Liver (tissue), 9 donors: ENCODE data around the gene DDX1. TPM values are rescaled to one million over a fixed set of nuclear protein-coding genes. Genes with fewer than 3 reads are reported as not detected.

ENCODE experiments used
- DNase-seq: peaks from one replicate; pipeline ENCODE4 v3.0.0-alpha.2; 2017; ENCODE audit warnings: low spot score
- H3K27ac ChIP-seq, 2 donors: one replicate each; pipeline ENCODE4 v1.7.0; 2013; ENCODE audit warnings: inconsistent platforms in 2 of 2, low read length in 2 of 2, control low read depth in 1 of 2, low read depth in 1 of 2, mild to moderate bottlenecking in 1 of 2
- H3K27me3 ChIP-seq, 4 donors: one replicate each; pipeline versions ENCODE4 v1.6.1 to v1.7.0; 2013; ENCODE audit warnings: low read length in 3 of 4, inconsistent platforms in 1 of 4, mild to moderate bottlenecking in 1 of 4, moderate library complexity in 1 of 4; ENCODE audit not compliant: control insufficient read depth in 4 of 4, insufficient read depth in 4 of 4
- H3K36me3 ChIP-seq, 4 donors: one replicate each; pipeline versions ENCODE4 v1.6.1 to v1.7.0; 2013; ENCODE audit warnings: low read length in 3 of 4, mild to moderate bottlenecking in 3 of 4, low read depth in 1 of 4, moderate library complexity in 1 of 4; ENCODE audit not compliant: control insufficient read depth in 4 of 4, insufficient read depth in 3 of 4
- H3K4me1 ChIP-seq, 4 donors: one replicate each; pipeline versions ENCODE4 v1.6.1 to v1.7.0; 2013; ENCODE audit warnings: low read length in 3 of 4, mild to moderate bottlenecking in 3 of 4, moderate library complexity in 1 of 4; ENCODE audit not compliant: control insufficient read depth in 4 of 4, insufficient read depth in 4 of 4
- H3K4me3 ChIP-seq, 3 donors: one replicate each; pipeline versions ENCODE4 v1.6.1 to v1.7.0; 2013; ENCODE audit warnings: low read length in 3 of 3, control low read depth in 1 of 3, low read depth in 1 of 3, mild to moderate bottlenecking in 1 of 3
- H3K9ac ChIP-seq, 2 donors: one replicate each; pipeline ENCODE4 v1.7.0; 2013; ENCODE audit warnings: low read length in 2 of 2, mild to moderate bottlenecking in 2 of 2, moderate library complexity in 2 of 2, control low read depth in 1 of 2, low read depth in 1 of 2
- H3K9me3 ChIP-seq, 4 donors: one replicate each; pipeline versions ENCODE4 v1.6.1 to v1.7.0; 2013; ENCODE audit warnings: low read length in 3 of 4; ENCODE audit not compliant: control insufficient read depth in 4 of 4
- EGR1 ChIP-seq, 2 donors: IDR thresholded peaks; 2 replicates each; pipeline ENCODE4 v1.6.1; 2016 to 2018; ENCODE audit warnings: antibody characterized with exemption in 2 of 2, low read depth in 2 of 2
- FOXA1 ChIP-seq: IDR thresholded peaks from 2 replicates; pipeline ENCODE4 v1.6.1; 2016; ENCODE audit warnings: antibody characterized with exemption
- FOXA2 ChIP-seq: IDR thresholded peaks from 2 replicates; pipeline ENCODE4 v1.6.1; 2016; ENCODE audit warnings: antibody characterized with exemption
- GABPA ChIP-seq, 2 donors: IDR thresholded peaks in 1 of 2; conservative IDR thresholded peaks in 1 of 2; 2 replicates each; pipeline ENCODE4 v1.6.1; 2016; ENCODE audit warnings: antibody characterized with exemption in 2 of 2, mild to moderate bottlenecking in 1 of 2, moderate library complexity in 1 of 2
- HNF4A ChIP-seq, 2 donors: conservative IDR thresholded peaks; 2 replicates each; pipeline ENCODE4 v1.6.1; 2016; ENCODE audit warnings: antibody characterized with exemption in 2 of 2, mild to moderate bottlenecking in 2 of 2
- HNF4G ChIP-seq: IDR thresholded peaks from 2 replicates; pipeline ENCODE4 v1.6.1; 2016; ENCODE audit warnings: antibody characterized with exemption
- JUND ChIP-seq, 2 donors: IDR thresholded peaks; 2 replicates each; pipeline ENCODE4 v1.6.1; 2016; ENCODE audit warnings: antibody characterized with exemption in 2 of 2
- NR2F2 ChIP-seq: IDR thresholded peaks from 2 replicates; pipeline ENCODE4 v1.6.1; 2016; ENCODE audit warnings: antibody characterized with exemption
- RAD21 ChIP-seq, 2 donors: IDR thresholded peaks; 2 replicates each; pipeline ENCODE4 v1.6.1; 2016; ENCODE audit warnings: antibody characterized with exemption in 2 of 2, mild to moderate bottlenecking in 2 of 2
- RXRA ChIP-seq, 2 donors: IDR thresholded peaks; 2 replicates each; pipeline ENCODE4 v1.6.1; 2017 to 2018; ENCODE audit warnings: antibody characterized with exemption in 2 of 2, mild to moderate bottlenecking in 1 of 2
- SP1 ChIP-seq: IDR thresholded peaks from 2 replicates; pipeline ENCODE4 v1.6.1; 2018; ENCODE audit warnings: antibody characterized with exemption, mild to moderate bottlenecking
- TAF1 ChIP-seq: conservative IDR thresholded peaks from 2 replicates; pipeline ENCODE4 v1.6.1; 2016; ENCODE audit warnings: antibody characterized with exemption, mild to moderate bottlenecking
- YY1 ChIP-seq: IDR thresholded peaks from 2 replicates; pipeline ENCODE4 v1.6.1; 2016; ENCODE audit warnings: antibody characterized with exemption, mild to moderate bottlenecking
- WGBS: extraction: QIAGEN DNeasy Blood & Tissue Kit; methylation state at CpG from one replicate; pipeline ENCODE4 v1.1.7; 2013; 5-methylcytosine and 5-hydroxymethylcytosine counted together
- polyA plus RNA-seq, 2 donors: library from polyadenylated mRNA; stranded (reverse) in 1 of 2; unstranded in 1 of 2; fragments of 200-250 nt in 1 of 2; fragments of >200 nt in 1 of 2; fragmentation: Nextera tagmentation in 1 of 2; extraction: Ambion mirVana in 1 of 2; gene quantifications; one replicate each; pipeline versions ENCODE4 v1.2.1 to v1.2.3, GENCODE V29; 2013 to 2015
- total RNA-seq, 2 donors: library from RNA; depleted of rRNA; stranded (reverse); fragments of >200 nt; gene quantifications; one replicate each; pipeline ENCODE4 v1.2.3, GENCODE V29; 2014
- TF ChIP-seq, protein P1 (sequence below): IDR thresholded peaks from 2 replicates; pipeline ENCODE4 v1.6.1; 2016; ENCODE audit warnings: antibody characterized with exemption
- TF ChIP-seq, protein P2 (sequence below): IDR thresholded peaks from 2 replicates; pipeline ENCODE4 v1.6.1; 2016; ENCODE audit warnings: antibody characterized with exemption
- TF ChIP-seq, protein P3 (sequence below): IDR thresholded peaks from 2 replicates; pipeline ENCODE4 v1.6.1; 2016; ENCODE audit warnings: antibody characterized with exemption, mild to moderate bottlenecking
- TF ChIP-seq, protein P4 (sequence below): IDR thresholded peaks from 2 replicates; pipeline ENCODE4 v1.6.1; 2016; ENCODE audit warnings: antibody characterized with exemption
- TF ChIP-seq, protein P5 (sequence below): fragments of 150-350 bp; IDR thresholded peaks from 2 replicates; pipeline ENCODE4 v1.5.1; 2017; ENCODE audit warnings: improper control_type of control experiment, low read depth, low read length; ENCODE audit not compliant: missing input control
- donor health status: healthy.
- donor health status: healthy.
- donor health status: healthy.
- donor health status: healthy.
- donor health status: healthy.

Gene DDX1
- total and polyA plus RNA-seq, 4 donors = 31.7 to 43.9 (median 38.8) TPM

DNA sequence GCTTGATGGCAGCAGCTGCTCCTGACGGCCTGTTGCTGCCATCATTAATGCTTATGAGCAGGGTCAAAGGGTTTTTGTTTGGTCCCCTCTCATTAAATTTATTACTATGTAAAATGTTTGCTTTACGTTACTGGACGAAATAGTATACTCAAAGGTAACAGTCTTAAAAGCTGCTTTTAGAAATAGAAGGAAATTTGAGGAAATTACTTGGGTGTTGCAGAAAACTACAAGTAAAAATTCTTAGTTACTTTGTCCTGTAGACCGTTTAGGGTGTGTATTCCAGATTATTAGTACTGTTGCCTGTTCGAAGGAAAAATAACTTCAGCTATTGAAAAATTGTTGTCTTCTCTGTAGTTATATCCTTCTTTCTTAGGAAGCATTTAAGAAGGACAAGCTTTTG is 27.8 kb downstream of the DDX1 start:
- no peak overlapping the region for H3K9ac ChIP-seq
- DNase-seq = no peak
- peaks cover 0 to 6% (median 0%) of the 10 kb centered on the region in 4 donors for H3K4me1 ChIP-seq
- TF ChIP-seq RAD21 (IDR thresholded peaks at IDR 0.05) (no peak), GABPA (IDR thresholded peaks at IDR 0.05 in 1 of 2, conservative IDR thresholded peaks at IDR 0.05 in 1 of 2) (no peak), SP1 (no peak), YY1 (no peak), TAF1 (no peak), FOXA1 (no peak), EGR1 (IDR thresholded peaks at IDR 0.05; ENCODE audit: low read depth in 2 of 2) (no peak), FOXA2 (no peak), NR2F2 (no peak)
- TF ChIP-seq, protein P1, sequence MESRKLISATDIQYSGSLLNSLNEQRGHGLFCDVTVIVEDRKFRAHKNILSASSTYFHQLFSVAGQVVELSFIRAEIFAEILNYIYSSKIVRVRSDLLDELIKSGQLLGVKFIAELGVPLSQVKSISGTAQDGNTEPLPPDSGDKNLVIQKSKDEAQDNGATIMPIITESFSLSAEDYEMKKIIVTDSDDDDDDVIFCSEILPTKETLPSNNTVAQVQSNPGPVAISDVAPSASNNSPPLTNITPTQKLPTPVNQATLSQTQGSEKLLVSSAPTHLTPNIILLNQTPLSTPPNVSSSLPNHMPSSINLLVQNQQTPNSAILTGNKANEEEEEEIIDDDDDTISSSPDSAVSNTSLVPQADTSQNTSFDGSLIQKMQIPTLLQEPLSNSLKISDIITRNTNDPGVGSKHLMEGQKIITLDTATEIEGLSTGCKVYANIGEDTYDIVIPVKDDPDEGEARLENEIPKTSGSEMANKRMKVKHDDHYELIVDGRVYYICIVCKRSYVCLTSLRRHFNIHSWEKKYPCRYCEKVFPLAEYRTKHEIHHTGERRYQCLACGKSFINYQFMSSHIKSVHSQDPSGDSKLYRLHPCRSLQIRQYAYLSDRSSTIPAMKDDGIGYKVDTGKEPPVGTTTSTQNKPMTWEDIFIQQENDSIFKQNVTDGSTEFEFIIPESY = no peak
- TF ChIP-seq, protein P2, sequence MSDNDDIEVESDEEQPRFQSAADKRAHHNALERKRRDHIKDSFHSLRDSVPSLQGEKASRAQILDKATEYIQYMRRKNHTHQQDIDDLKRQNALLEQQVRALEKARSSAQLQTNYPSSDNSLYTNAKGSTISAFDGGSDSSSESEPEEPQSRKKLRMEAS = no peak
- no peak overlapping the region for H3K4me3 ChIP-seq
- 79% methylated on average over 5 of the region's 5 CpGs for WGBS
- H3K27ac ChIP-seq = no peak overlapping the region
- H3K9me3 ChIP-seq = no peaks in the 10 kb centered on the region
- H3K27me3 ChIP-seq = no peaks in the 10 kb centered on the region
- peaks cover 18 to 58% (median 41%) of the 10 kb centered on the region in 4 donors for H3K36me3 ChIP-seq

DNA sequence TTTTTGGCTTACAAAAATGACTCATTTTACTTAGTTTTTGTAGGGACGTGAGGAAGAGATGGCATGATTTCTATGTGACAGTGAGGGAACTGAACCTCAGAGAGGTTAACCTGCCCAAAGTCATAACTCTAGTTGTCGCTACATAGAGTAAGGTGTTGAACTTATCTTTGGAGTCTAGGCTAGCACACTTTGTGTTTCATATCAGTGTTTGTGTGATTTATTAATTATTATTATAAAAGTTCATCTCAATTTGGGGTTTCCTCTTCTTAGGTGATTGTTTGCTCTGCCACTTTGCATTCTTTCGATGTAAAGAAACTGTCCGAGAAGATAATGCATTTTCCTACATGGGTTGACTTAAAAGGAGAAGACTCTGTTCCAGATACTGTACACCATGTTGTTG is 28.3 kb downstream of the DDX1 start:
- H3K4me1 ChIP-seq = peaks cover 0 to 3% (median 0%) of the 10 kb centered on the region in 4 donors
- H3K4me3 ChIP-seq = no peak overlapping the region
- no peak for TF ChIP-seq FOXA1
- no peak for TF ChIP-seq YY1
- no peak for TF ChIP-seq RXRA (IDR thresholded peaks at IDR 0.05)
- TF ChIP-seq NR2F2 = no peak
- TF ChIP-seq HNF4A (conservative IDR thresholded peaks at IDR 0.05) = no peak
- no peak for TF ChIP-seq FOXA2
- TF ChIP-seq, protein P1 = no peak
- TF ChIP-seq, protein P3, sequence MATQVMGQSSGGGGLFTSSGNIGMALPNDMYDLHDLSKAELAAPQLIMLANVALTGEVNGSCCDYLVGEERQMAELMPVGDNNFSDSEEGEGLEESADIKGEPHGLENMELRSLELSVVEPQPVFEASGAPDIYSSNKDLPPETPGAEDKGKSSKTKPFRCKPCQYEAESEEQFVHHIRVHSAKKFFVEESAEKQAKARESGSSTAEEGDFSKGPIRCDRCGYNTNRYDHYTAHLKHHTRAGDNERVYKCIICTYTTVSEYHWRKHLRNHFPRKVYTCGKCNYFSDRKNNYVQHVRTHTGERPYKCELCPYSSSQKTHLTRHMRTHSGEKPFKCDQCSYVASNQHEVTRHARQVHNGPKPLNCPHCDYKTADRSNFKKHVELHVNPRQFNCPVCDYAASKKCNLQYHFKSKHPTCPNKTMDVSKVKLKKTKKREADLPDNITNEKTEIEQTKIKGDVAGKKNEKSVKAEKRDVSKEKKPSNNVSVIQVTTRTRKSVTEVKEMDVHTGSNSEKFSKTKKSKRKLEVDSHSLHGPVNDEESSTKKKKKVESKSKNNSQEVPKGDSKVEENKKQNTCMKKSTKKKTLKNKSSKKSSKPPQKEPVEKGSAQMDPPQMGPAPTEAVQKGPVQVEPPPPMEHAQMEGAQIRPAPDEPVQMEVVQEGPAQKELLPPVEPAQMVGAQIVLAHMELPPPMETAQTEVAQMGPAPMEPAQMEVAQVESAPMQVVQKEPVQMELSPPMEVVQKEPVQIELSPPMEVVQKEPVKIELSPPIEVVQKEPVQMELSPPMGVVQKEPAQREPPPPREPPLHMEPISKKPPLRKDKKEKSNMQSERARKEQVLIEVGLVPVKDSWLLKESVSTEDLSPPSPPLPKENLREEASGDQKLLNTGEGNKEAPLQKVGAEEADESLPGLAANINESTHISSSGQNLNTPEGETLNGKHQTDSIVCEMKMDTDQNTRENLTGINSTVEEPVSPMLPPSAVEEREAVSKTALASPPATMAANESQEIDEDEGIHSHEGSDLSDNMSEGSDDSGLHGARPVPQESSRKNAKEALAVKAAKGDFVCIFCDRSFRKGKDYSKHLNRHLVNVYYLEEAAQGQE = no peak
- no peak for TF ChIP-seq JUND (IDR thresholded peaks at IDR 0.05)
- TF ChIP-seq HNF4G = no peak
- TF ChIP-seq, protein P2 = no peak
- TF ChIP-seq, protein P4, sequence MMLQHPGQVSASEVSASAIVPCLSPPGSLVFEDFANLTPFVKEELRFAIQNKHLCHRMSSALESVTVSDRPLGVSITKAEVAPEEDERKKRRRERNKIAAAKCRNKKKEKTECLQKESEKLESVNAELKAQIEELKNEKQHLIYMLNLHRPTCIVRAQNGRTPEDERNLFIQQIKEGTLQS = no peak
- no peak for TF ChIP-seq TAF1
- no peak for TF ChIP-seq RAD21 (IDR thresholded peaks at IDR 0.05)
- no peak for TF ChIP-seq SP1
- TF ChIP-seq GABPA (IDR thresholded peaks at IDR 0.05 in 1 of 2, conservative IDR thresholded peaks at IDR 0.05 in 1 of 2) = no peak
- no peak for TF ChIP-seq EGR1 (IDR thresholded peaks at IDR 0.05; ENCODE audit: low read depth in 2 of 2)
- TF ChIP-seq, protein P5, sequence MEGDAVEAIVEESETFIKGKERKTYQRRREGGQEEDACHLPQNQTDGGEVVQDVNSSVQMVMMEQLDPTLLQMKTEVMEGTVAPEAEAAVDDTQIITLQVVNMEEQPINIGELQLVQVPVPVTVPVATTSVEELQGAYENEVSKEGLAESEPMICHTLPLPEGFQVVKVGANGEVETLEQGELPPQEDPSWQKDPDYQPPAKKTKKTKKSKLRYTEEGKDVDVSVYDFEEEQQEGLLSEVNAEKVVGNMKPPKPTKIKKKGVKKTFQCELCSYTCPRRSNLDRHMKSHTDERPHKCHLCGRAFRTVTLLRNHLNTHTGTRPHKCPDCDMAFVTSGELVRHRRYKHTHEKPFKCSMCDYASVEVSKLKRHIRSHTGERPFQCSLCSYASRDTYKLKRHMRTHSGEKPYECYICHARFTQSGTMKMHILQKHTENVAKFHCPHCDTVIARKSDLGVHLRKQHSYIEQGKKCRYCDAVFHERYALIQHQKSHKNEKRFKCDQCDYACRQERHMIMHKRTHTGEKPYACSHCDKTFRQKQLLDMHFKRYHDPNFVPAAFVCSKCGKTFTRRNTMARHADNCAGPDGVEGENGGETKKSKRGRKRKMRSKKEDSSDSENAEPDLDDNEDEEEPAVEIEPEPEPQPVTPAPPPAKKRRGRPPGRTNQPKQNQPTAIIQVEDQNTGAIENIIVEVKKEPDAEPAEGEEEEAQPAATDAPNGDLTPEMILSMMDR = no peak
- H3K9me3 ChIP-seq = no peaks in the 10 kb centered on the region
- no peaks in the 10 kb centered on the region for H3K27me3 ChIP-seq
- H3K36me3 ChIP-seq = peaks cover 22 to 62% (median 45%) of the 10 kb centered on the region in 4 donors
- H3K27ac ChIP-seq = no peak overlapping the region
- DNase-seq = no peak
- no peak overlapping the region for H3K9ac ChIP-seq
- 96% methylated on average over 4 of the region's 4 CpGs for WGBS
